Neural progenitor cell (in vitro differentiated cells): Measurements from ENCODE around the gene COL19A1. TPM values are rescaled to one million over a fixed set of nuclear protein-coding genes. Genes with fewer than 3 reads are reported as not detected.

Experiments
- DNase-seq: peaks from one replicate; pipeline ENCODE4 v3.0.0-alpha.2; 2016; ENCODE audit warnings: low spot score
- H2AFZ ChIP-seq: fragments of 200-600 bp; sonication (generic); replicated peaks from 2 replicates; pipeline ENCODE4 v1.6.1; 2016; ENCODE audit warnings: antibody characterized with exemption
- H3F3A ChIP-seq: fragments of 200-600 bp; sonication (generic); 2 replicates; pipeline ENCODE4 v1.6.1; 2016; ENCODE audit warnings: antibody characterized with exemption, low read depth
- H3K27ac ChIP-seq: fragments of 200-600 bp; sonication (generic); 2 replicates; pipeline ENCODE4 v1.5.1; 2016; ENCODE audit warnings: mild to moderate bottlenecking
- H3K27me3 ChIP-seq: fragments of 200-600 bp; sonication (generic); 2 replicates; pipeline ENCODE4 v1.6.1; 2016; ENCODE audit warnings: mild to moderate bottlenecking, moderate library complexity
- H3K36me3 ChIP-seq: fragments of 200-600 bp; sonication (generic); 2 replicates; pipeline ENCODE4 v1.5.1; 2016
- H3K4me1 ChIP-seq: fragments of 200-600 bp; sonication (generic); 2 replicates; pipeline ENCODE4 v1.6.1; 2016; ENCODE audit warnings: mixed run types
- H3K4me2 ChIP-seq: fragments of 200-600 bp; sonication (generic); 2 replicates; pipeline ENCODE4 v1.6.1; 2016
- H3K4me3 ChIP-seq: fragments of 200-600 bp; sonication (generic); 2 replicates; pipeline ENCODE4 v1.5.1; 2016
- H3K79me2 ChIP-seq: fragments of 200-600 bp; sonication (generic); 2 replicates; pipeline ENCODE4 v1.6.1; 2016; ENCODE audit warnings: low read depth
- H3K9ac ChIP-seq: fragments of 200-600 bp; sonication (generic); 2 replicates; pipeline ENCODE4 v1.6.1; 2016
- H3K9me3 ChIP-seq: fragments of 200-600 bp; sonication (generic); 2 replicates; pipeline ENCODE4 v1.5.1; 2016; ENCODE audit warnings: low read depth
- H4K20me1 ChIP-seq: fragments of 200-600 bp; sonication (generic); 2 replicates; pipeline ENCODE4 v1.6.1; 2016; ENCODE audit warnings: low read depth
- H3K27ac Mint-ChIP-seq: 3 replicates; pipeline ENCODE4 v1.8.0; 2021; ENCODE audit warnings: mixed read lengths
- H3K27me3 Mint-ChIP-seq: 2 replicates; pipeline ENCODE4 v1.8.0; 2022; ENCODE audit warnings: low read depth, mild to moderate bottlenecking, inconsistent platforms, moderate library complexity, mixed read lengths; ENCODE audit not compliant: insufficient read depth
- H3K36me3 Mint-ChIP-seq: 3 replicates; pipeline ENCODE4 v1.8.0; 2021; ENCODE audit warnings: mixed read lengths
- H3K4me1 Mint-ChIP-seq: 3 replicates; pipeline ENCODE4 v1.8.0; 2021; ENCODE audit warnings: mixed read lengths
- H3K4me3 Mint-ChIP-seq: 3 replicates; pipeline ENCODE4 v1.8.0; 2021; ENCODE audit warnings: mild to moderate bottlenecking, moderate library complexity, mixed read lengths
- H3K9me3 Mint-ChIP-seq: 3 replicates; pipeline ENCODE4 v1.8.0; 2020; ENCODE audit warnings: mixed read lengths
- EZH2 ChIP-seq: fragments of 200-600 bp; sonication (generic); IDR thresholded peaks from 2 replicates; pipeline ENCODE4 v1.6.1; 2017; ENCODE audit warnings: antibody characterized with exemption, mild to moderate bottlenecking, moderate library complexity
- EZH2phosphoT487 ChIP-seq: fragments of 200-600 bp; sonication (generic); IDR thresholded peaks from 2 replicates; pipeline ENCODE4 v1.6.1; 2017; ENCODE audit warnings: antibody characterized with exemption
- total RNA-seq: library from RNA; depleted of rRNA; stranded (reverse); fragments of >200 nt; gene quantifications from 2 replicates; pipeline ENCODE4 v1.2.3, GENCODE V29; 2015; ENCODE audit warnings: low replicate concordance
- TF ChIP-seq, protein P1 (sequence below): fragments of 200-600 bp; sonication (generic); IDR thresholded peaks from 2 replicates; pipeline ENCODE4 v1.5.1; 2017; ENCODE audit warnings: antibody characterized with exemption, mild to moderate bottlenecking

Gene COL19A1
- total RNA-seq: 0.03 TPM in 1 of 2 replicates, not detected in the other

GRCh38 chr6:69866351-69866769 is at the start of gene COL19A1:
Gene COL19A1 (plus strand): TSS chr6:69866556. CDS start chr6:69879568, 13,012 bp downstream.
- Histone ChIP-seq H3K27ac (no peak within 1 kb of the TSS), H4K20me1 (peaks cover 3% of the 10 kb centered on the region), H3K27me3 (peaks cover 58% of the 10 kb centered on the region), H3K9me3 (no peaks in the 10 kb centered on the region), H3K4me2 (peak within 1 kb of the TSS; percentile 99), H3K9ac (no peak within 1 kb of the TSS), H3K79me2 (no peaks in the 10 kb centered on the region), H3K36me3 (no peaks in the 10 kb centered on the region), H3K4me3 (peak within 1 kb of the TSS; percentile 80), H3F3A (peaks cover 21% of the 10 kb centered on the region), H2AFZ (peak within 1 kb of the TSS; percentile 100), H3K4me1 (peaks cover 22% of the 10 kb centered on the region)
- DNase-seq: peak; percentile 56
- TF ChIP-seq, protein P1, sequence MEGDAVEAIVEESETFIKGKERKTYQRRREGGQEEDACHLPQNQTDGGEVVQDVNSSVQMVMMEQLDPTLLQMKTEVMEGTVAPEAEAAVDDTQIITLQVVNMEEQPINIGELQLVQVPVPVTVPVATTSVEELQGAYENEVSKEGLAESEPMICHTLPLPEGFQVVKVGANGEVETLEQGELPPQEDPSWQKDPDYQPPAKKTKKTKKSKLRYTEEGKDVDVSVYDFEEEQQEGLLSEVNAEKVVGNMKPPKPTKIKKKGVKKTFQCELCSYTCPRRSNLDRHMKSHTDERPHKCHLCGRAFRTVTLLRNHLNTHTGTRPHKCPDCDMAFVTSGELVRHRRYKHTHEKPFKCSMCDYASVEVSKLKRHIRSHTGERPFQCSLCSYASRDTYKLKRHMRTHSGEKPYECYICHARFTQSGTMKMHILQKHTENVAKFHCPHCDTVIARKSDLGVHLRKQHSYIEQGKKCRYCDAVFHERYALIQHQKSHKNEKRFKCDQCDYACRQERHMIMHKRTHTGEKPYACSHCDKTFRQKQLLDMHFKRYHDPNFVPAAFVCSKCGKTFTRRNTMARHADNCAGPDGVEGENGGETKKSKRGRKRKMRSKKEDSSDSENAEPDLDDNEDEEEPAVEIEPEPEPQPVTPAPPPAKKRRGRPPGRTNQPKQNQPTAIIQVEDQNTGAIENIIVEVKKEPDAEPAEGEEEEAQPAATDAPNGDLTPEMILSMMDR: no peak
- TF ChIP-seq EZH2 (peak; percentile 71), EZH2phosphoT487 (peak; percentile 59)
- Mint-ChIP-seq H3K27ac (no peak within 1 kb of the TSS), H3K4me1 (peaks cover 23% of the 10 kb centered on the region), H3K27me3 (peaks cover 12% of the 10 kb centered on the region), H3K9me3 (no peaks in the 10 kb centered on the region), H3K36me3 (no peaks in the 10 kb centered on the region), H3K4me3 (peak within 1 kb of the TSS; percentile 90)

- peak overlapping the region; percentile 84 for H2AFZ ChIP-seq
- no peak overlapping the region for H3K4me2 ChIP-seq
- no peaks in the 10 kb centered on the region for H3K9me3 ChIP-seq
- Mint-ChIP-seq H3K27ac (no peak overlapping the region), H3K4me1 (peaks cover 5% of the 10 kb centered on the region), H3K27me3 (no peaks in the 10 kb centered on the region), H3K36me3 (no peaks in the 10 kb centered on the region), H3K4me3 (no peak overlapping the region), H3K9me3 (no peaks in the 10 kb centered on the region)
- H3K4me3 ChIP-seq: no peak overlapping the region
- H3K9ac ChIP-seq: no peak overlapping the region
- peaks cover 8% of the 10 kb centered on the region for H3F3A ChIP-seq
- H3K36me3 ChIP-seq: no peaks in the 10 kb centered on the region
- H3K79me2 ChIP-seq: no peaks in the 10 kb centered on the region
- no peak for TF ChIP-seq EZH2phosphoT487
- TF ChIP-seq, protein P1: no peak
- TF ChIP-seq EZH2: no peak
- H4K20me1 ChIP-seq: no peaks in the 10 kb centered on the region
- no peak overlapping the region for H3K27ac ChIP-seq
- H3K4me1 ChIP-seq: peaks cover 23% of the 10 kb centered on the region
- H3K27me3 ChIP-seq: no peaks in the 10 kb centered on the region
- no peak for DNase-seq
These were observed 49.8 kb upstream of the COL19A1 start for GRCh38 chr6:69816569-69816968.

- Histone ChIP-seq H3K4me3 (no peak overlapping the region), H3K79me2 (no peaks in the 10 kb centered on the region)
These were observed 49.0 kb upstream of the COL19A1 start for GRCh38 chr6:69817358-69817757.

More at GRCh38 chr6:69817358-69817757, 49.0 kb upstream of the COL19A1 start:
- H3K9ac ChIP-seq: no peak overlapping the region
- Mint-ChIP-seq H3K27ac (no peak overlapping the region), H3K36me3 (no peaks in the 10 kb centered on the region), H3K4me1 (peaks cover 5% of the 10 kb centered on the region), H3K27me3 (peaks cover 3% of the 10 kb centered on the region), H3K4me3 (no peak overlapping the region), H3K9me3 (no peaks in the 10 kb centered on the region)
- H3F3A ChIP-seq: peaks cover 8% of the 10 kb centered on the region
- H4K20me1 ChIP-seq: no peaks in the 10 kb centered on the region
- H3K9me3 ChIP-seq: no peaks in the 10 kb centered on the region
- no peaks in the 10 kb centered on the region for H3K27me3 ChIP-seq
- no peak overlapping the region for H3K4me2 ChIP-seq
- no peaks in the 10 kb centered on the region for H3K36me3 ChIP-seq
- no peak overlapping the region for H3K27ac ChIP-seq
- DNase-seq: no peak
- no peak overlapping the region for H2AFZ ChIP-seq
- H3K4me1 ChIP-seq: peaks cover 23% of the 10 kb centered on the region
- TF ChIP-seq, protein P1: no peak
- TF ChIP-seq EZH2phosphoT487: no peak
- TF ChIP-seq EZH2: no peak
